Measurements from ENCODE around the gene TMEM101.
"Not testable (repeated sequence)": the region's sequence is repeated elsewhere in the genome, so short reads cannot be mapped to it uniquely, and the experiment has no call there.

The TMEM101 gene

GRCh38 chr17:43976963-43977837 lies 37.6 kb downstream of the TMEM101 start:
- TF ChIP-seq PATZ1 (CRISPR knock-in tag; IDR thresholded peaks at IDR 0.05; ENCODE audit: borderline replicate concordance) (no peak), ISL1 (CRISPR knock-in tag; IDR thresholded peaks at IDR 0.05) (no peak), BACH2 (CRISPR knock-in tag; IDR thresholded peaks at IDR 0.05; ENCODE audit: borderline replicate concordance) (no peak), CREB5 (CRISPR knock-in tag; IDR thresholded peaks at IDR 0.05; ENCODE audit: low read depth) (no peak), GLIS3 (CRISPR knock-in tag; IDR thresholded peaks at IDR 0.05) (no peak), ZNF70 (CRISPR knock-in tag; IDR thresholded peaks at IDR 0.05) (no peak), OSR1 (CRISPR knock-in tag; IDR thresholded peaks at IDR 0.05) (no peak), ZNF565 (CRISPR knock-in tag; conservative IDR thresholded peaks at IDR 0.05; ENCODE audit: low read depth) (no peak), RARB (CRISPR knock-in tag; IDR thresholded peaks at IDR 0.05) (no peak)

GRCh38 chr17:43975898-43976297 lies 38.9 kb downstream of the TMEM101 start:
- TF ChIP-seq CSDC2 (CRISPR knock-in tag; IDR thresholded peaks at IDR 0.05) (no peak), RARB (CRISPR knock-in tag; IDR thresholded peaks at IDR 0.05) (no peak)
- no peak for ATAC-seq

More at GRCh38 chr17:43976963-43977837, 37.6 kb downstream of the TMEM101 start:
- no peak for ATAC-seq

GRCh38 chr17:43974382-43975266 lies 40.1 kb downstream of the TMEM101 start:
- ATAC-seq: peak; percentile 92
- TF ChIP-seq TCF4 (CRISPR knock-in tag; IDR thresholded peaks at IDR 0.05; ENCODE audit: borderline replicate concordance) (peak; percentile 96), SNAI2 (CRISPR knock-in tag; IDR thresholded peaks at IDR 0.05) (no peak), ISL1 (CRISPR knock-in tag; IDR thresholded peaks at IDR 0.05) (peak; percentile 61)
- TF ChIP-seq, protein P1, sequence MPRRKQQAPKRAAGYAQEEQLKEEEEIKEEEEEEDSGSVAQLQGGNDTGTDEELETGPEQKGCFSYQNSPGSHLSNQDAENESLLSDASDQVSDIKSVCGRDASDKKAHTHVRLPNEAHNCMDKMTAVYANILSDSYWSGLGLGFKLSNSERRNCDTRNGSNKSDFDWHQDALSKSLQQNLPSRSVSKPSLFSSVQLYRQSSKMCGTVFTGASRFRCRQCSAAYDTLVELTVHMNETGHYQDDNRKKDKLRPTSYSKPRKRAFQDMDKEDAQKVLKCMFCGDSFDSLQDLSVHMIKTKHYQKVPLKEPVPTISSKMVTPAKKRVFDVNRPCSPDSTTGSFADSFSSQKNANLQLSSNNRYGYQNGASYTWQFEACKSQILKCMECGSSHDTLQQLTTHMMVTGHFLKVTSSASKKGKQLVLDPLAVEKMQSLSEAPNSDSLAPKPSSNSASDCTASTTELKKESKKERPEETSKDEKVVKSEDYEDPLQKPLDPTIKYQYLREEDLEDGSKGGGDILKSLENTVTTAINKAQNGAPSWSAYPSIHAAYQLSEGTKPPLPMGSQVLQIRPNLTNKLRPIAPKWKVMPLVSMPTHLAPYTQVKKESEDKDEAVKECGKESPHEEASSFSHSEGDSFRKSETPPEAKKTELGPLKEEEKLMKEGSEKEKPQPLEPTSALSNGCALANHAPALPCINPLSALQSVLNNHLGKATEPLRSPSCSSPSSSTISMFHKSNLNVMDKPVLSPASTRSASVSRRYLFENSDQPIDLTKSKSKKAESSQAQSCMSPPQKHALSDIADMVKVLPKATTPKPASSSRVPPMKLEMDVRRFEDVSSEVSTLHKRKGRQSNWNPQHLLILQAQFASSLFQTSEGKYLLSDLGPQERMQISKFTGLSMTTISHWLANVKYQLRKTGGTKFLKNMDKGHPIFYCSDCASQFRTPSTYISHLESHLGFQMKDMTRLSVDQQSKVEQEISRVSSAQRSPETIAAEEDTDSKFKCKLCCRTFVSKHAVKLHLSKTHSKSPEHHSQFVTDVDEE (CRISPR knock-in tag; IDR thresholded peaks at IDR 0.05): peak; percentile 90

GRCh38 chr17:43972444-43973212 lies 42.1 kb downstream of the TMEM101 start:
- not testable (repeated sequence) for ATAC-seq

GRCh38 chr17:43971436-43971835 lies 43.3 kb downstream of the TMEM101 start:
- ATAC-seq: not testable (repeated sequence)

GRCh38 chr17:43970366-43970765 lies 44.4 kb downstream of the TMEM101 start:
- TF ChIP-seq OSR1 (CRISPR knock-in tag; IDR thresholded peaks at IDR 0.05): no peak
- no peak for ATAC-seq
